Effector memory CD8-positive, alpha-beta T cell (primary cell): ENCODE results near the gene STRN.

ENCODE experiments used
- ATAC-seq: fragments of 150-1000 bp; cut with Tn5 transposase; replicated peaks from 2 replicates; pipeline ENCODE4 v1.10.0; 2021; ENCODE audit warnings: mild to moderate bottlenecking, moderate library complexity
- DNase-seq, 3 experiments: peaks; one replicate each; pipeline ENCODE4 v3.0.0; 2021
- H3K27ac Mint-ChIP-seq, 2 donors: one replicate each; pipeline ENCODE4 v1.8.0; 2022; ENCODE audit warnings: mild to moderate bottlenecking in 2 of 2, mixed read lengths in 2 of 2, moderate library complexity in 2 of 2
- H3K27me3 Mint-ChIP-seq, 2 donors: one replicate each; pipeline ENCODE4 v1.8.0; 2022; ENCODE audit warnings: mixed read lengths in 2 of 2
- H3K36me3 Mint-ChIP-seq: one replicate; pipeline ENCODE4 v1.8.0; 2022; ENCODE audit warnings: mild to moderate bottlenecking, moderate library complexity, mixed read lengths; ENCODE audit not compliant: insufficient read depth
- H3K4me1 Mint-ChIP-seq, 2 donors: one replicate each; pipeline ENCODE4 v1.8.0; 2022; ENCODE audit warnings: low read depth in 2 of 2, mixed read lengths in 2 of 2
- H3K4me3 Mint-ChIP-seq, 2 donors: one replicate each; pipeline ENCODE4 v1.8.0; 2022; ENCODE audit warnings: mild to moderate bottlenecking in 2 of 2, mixed read lengths in 2 of 2, moderate library complexity in 2 of 2
- H3K9me3 Mint-ChIP-seq, 2 donors: one replicate each; pipeline ENCODE4 v1.8.0; 2022; ENCODE audit warnings: mixed read lengths in 2 of 2

Gene STRN

DNA sequence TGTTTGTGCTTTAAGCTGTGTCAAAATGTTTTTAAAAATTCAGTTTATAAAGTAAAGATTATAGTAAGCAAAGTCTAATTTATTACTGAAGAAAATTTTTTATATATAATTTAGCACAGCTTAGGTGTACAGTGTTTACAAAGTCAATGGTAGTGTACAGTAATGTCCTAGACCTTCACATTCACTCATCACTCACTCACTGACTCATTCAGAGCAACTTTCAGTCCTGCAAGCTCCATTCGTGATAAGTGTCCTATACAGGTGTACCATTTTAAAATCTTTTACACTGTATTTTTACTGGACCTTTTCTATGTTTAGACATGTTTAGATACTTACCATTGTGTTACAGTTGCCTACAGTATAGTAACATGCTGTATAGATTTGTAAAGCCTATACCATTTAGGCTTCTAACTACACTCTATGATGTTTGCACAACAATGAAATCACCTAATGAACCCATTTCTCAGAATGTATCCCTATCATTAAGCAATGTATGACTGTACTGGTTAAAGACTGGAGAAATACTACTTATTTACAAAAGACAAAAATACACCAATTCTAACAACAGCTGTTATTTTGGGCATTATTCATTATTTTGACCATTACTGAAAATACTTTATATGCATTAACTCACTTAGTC, 95.1 kb downstream of the STRN start:
- Mint-ChIP-seq H3K36me3 (peaks cover 45% of the 10 kb centered on the region), H3K4me3 (no peak overlapping the region), H3K27me3 (no peaks in the 10 kb centered on the region), H3K9me3 (no peaks in the 10 kb centered on the region), H3K4me1 (peaks cover 0 to 10% of the 10 kb centered on the region in 2 donors), H3K27ac (no peak overlapping the region)
- DNase-seq (no peak), ATAC-seq (no peak)

DNA sequence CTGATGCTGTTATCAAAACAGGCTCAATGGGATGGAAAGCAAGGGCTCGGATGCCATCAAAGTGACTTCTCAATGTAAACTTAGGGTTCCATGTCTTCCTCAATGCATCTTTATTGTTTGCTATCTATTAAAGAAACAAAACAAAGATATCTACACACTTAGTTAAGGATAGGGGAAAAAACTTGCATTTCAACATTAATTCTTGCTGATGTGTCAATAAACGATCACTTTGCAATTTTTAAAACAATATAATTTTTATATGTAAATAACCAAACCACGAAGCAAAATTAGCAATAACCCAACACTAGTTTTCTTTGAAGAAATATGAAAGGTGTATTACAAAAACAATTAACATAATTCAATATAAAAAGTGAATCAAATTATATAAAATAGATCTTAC, 96.7 kb downstream of the STRN start:
- H3K4me3 Mint-ChIP-seq: no peak overlapping the region
- DNase-seq: no peak
- peaks cover 41% of the 10 kb centered on the region for H3K36me3 Mint-ChIP-seq
- no peak for ATAC-seq
- H3K9me3 Mint-ChIP-seq: no peaks in the 10 kb centered on the region
- peaks cover 0 to 10% of the 10 kb centered on the region in 2 donors for H3K4me1 Mint-ChIP-seq
- no peaks in the 10 kb centered on the region for H3K27me3 Mint-ChIP-seq
- H3K27ac Mint-ChIP-seq: no peak overlapping the region

DNA sequence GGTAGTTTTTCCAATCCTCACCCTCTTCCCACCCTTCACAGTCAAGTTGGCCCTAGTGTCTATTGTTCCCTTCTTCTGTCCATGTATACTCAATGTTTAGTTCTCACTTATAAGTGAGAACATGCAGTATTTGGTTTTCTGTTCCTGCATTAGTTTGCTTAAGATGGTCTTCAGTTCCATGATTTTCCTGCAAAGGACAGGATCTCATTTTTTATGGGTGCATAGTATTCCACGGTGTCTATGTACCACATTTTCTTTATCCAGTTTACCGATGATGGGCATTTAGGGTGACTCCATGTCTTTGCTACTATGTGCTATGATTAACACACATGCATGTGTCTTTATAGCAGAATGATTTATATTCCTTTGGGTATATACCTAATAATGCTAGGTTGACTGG, 104.4 kb downstream of the STRN start:
- ATAC-seq (no peak), DNase-seq (no peak)
- Mint-ChIP-seq H3K36me3 (peaks cover 26% of the 10 kb centered on the region), H3K27me3 (no peaks in the 10 kb centered on the region), H3K4me1 (peaks cover 1 to 12% of the 10 kb centered on the region in 2 donors), H3K9me3 (no peaks in the 10 kb centered on the region), H3K4me3 (no peak overlapping the region), H3K27ac (no peak overlapping the region)

DNA sequence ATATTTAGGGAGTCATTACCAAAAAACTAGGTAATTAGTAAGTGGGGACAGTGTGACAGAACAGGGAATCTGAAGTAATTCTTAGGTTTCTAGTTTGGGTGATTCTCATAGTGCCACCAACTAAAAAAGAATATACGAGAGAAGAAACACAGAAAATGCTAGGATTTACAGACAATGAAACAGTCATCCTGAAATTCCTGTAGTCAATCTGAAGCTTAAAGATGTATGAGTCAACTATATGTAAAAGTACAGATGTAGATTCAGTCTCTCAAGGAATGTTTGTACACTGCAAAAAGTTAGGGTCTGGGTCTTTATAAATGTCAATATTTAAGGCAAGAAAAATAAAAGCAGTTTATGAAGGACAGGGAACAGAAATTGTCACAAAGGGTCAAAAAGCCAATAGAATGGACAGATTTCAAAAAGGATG, 107.0 kb downstream of the STRN start:
- ATAC-seq (no peak), DNase-seq (no peak)
- H3K27ac Mint-ChIP-seq: peak overlapping the region; percentile 9 to 86
- H3K27me3 Mint-ChIP-seq: no peaks in the 10 kb centered on the region
- H3K36me3 Mint-ChIP-seq: peaks cover 14% of the 10 kb centered on the region
- H3K4me3 Mint-ChIP-seq: no peak overlapping the region
- no peaks in the 10 kb centered on the region for H3K9me3 Mint-ChIP-seq
- H3K4me1 Mint-ChIP-seq: peaks cover 1 to 12% of the 10 kb centered on the region in 2 donors

DNA sequence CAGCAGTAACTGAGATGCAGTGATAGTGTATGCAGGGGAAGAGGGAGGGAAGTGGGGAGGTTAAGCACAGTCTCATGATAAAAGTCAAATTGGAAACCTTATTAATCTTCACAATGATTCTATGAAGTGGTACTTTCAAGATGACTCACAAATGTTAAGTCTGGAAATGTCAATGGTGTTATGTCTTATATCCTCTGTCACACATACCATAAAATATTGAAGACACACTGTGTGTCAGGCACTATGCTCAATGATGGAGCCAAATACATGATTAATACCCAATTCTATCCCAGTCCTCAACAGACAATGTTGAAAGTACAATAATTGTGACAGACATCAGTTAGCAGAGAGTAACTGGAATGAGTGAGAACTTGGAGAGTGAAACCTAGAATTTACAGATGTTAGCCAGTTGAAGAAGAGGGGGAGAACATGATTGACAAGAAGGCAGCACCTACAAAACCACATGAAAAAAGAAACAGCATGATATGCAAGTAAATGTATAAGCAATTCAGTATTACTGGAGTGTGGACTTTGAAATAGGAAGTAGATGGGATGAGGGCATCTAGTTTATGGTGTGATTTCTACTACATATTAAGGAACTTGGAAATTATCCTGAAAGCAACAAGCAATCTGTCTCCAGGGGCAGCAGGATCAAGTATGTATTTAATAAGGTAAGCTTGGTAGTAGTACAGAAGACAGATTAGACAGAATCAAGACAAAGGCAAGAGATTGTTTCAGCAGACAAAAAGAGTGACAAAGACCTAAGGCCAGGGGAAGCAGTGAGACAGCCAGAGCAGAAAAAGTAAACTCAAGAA, 107.6 kb downstream of the STRN start:
- DNase-seq: no peak
- ATAC-seq: no peak
- Mint-ChIP-seq H3K4me1 (peaks cover 1 to 12% of the 10 kb centered on the region in 2 donors), H3K9me3 (no peaks in the 10 kb centered on the region), H3K27ac (peak overlapping the region; percentile 9 to 86), H3K4me3 (no peak overlapping the region), H3K36me3 (peaks cover 18% of the 10 kb centered on the region), H3K27me3 (no peaks in the 10 kb centered on the region)

DNA sequence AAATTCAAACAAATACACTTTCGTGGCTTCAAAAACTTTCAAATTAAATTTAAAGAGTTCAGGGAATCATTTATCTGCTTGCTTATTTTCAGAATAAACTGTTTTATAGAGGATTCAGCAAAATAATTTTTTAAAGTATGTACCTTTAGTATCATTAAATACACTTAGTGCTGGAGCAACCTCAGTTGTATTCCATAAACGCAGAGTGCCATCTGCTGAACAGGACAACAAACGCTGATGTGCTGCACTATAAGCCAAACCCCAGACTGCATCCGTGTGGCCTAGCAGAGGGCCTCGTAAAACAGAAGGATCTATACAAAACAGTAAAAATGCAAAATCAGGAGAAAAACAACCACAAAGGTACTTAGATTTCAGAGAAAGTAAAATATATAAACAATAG, 108.6 kb downstream of the STRN start:
- no peak for DNase-seq

DNA sequence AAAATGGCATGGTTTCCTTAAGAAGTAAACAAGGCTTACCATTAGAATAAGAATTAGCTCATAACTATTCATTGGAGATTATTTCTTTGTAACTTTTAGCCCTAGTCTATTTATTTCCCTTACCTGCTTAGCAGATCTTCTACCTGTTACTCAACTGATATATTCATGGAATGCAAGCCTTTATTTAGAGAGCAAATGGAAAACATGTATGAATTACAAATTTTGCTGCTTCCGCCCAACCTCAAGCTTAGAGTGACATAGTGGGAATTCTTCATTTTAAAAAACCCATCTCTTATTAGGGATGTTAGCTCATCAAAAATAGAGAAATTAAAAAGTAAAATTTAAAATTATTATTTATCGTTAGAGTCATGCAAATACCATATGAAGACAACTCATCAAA, 110.9 kb downstream of the STRN start:
- Mint-ChIP-seq H3K27ac (no peak overlapping the region), H3K27me3 (no peaks in the 10 kb centered on the region), H3K9me3 (no peaks in the 10 kb centered on the region), H3K36me3 (peaks cover 47% of the 10 kb centered on the region), H3K4me1 (peaks cover 1 to 12% of the 10 kb centered on the region in 2 donors), H3K4me3 (no peak overlapping the region)
- ATAC-seq: no peak
- no peak for DNase-seq

More for the DNA sequence above, 108.6 kb downstream of the STRN start:
- peak overlapping the region in 1 of 2 donors; percentile 86 for H3K27ac Mint-ChIP-seq
- H3K4me3 Mint-ChIP-seq: no peak overlapping the region
- H3K36me3 Mint-ChIP-seq: peaks cover 28% of the 10 kb centered on the region
- no peak for ATAC-seq
- H3K4me1 Mint-ChIP-seq: peaks cover 1 to 12% of the 10 kb centered on the region in 2 donors
- no peaks in the 10 kb centered on the region for H3K27me3 Mint-ChIP-seq
- H3K9me3 Mint-ChIP-seq: no peaks in the 10 kb centered on the region

DNA sequence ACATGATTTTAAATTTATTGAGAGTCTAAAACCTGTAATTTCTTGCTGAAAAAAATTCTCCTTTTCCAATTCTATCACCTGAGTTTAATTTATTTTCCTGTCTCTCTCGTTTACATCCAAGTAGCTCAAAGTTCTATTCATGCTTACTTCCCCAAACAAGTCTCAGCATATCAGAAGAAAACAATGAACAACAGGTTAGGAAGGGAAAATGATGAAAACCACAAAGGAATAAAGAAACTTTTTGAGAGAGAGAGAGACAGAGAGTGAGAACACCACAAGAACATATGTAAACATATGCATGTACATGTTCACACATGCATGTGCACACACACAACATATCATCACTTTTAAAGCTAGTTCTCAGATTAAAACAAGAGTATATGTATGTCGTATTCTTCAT, 112.1 kb downstream of the STRN start:
- Mint-ChIP-seq H3K4me1 (peaks cover 1 to 7% of the 10 kb centered on the region in 2 donors), H3K27me3 (no peaks in the 10 kb centered on the region), H3K36me3 (peaks cover 55% of the 10 kb centered on the region), H3K27ac (no peak overlapping the region), H3K9me3 (no peaks in the 10 kb centered on the region), H3K4me3 (no peak overlapping the region)
- ATAC-seq (no peak), DNase-seq (no peak)

DNA sequence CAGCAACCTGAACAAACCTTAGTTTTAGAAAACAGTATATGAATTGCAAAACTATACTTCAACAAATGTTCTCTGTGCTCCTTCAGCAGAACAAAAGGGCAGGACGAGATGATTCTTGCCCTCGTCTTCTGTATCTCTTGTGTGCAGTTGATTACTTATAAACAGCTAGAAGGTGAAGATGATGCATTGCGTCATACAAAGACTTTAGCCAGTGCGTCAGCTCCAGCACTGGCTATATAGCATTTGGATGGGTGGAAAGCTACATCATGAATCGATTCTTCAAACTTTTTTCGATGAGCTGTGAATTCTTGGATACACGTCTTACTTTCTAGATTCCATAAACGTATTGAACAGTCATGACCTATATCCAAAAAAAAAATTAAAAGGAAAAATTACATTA, 117.1 kb downstream of the STRN start:
- no peaks in the 10 kb centered on the region for H3K27me3 Mint-ChIP-seq
- ATAC-seq: no peak
- DNase-seq: no peak
- H3K36me3 Mint-ChIP-seq: peaks cover 50% of the 10 kb centered on the region
- no peak overlapping the region for H3K4me3 Mint-ChIP-seq
- H3K4me1 Mint-ChIP-seq: no peaks in the 10 kb centered on the region
- H3K9me3 Mint-ChIP-seq: no peaks in the 10 kb centered on the region
- no peak overlapping the region for H3K27ac Mint-ChIP-seq

DNA sequence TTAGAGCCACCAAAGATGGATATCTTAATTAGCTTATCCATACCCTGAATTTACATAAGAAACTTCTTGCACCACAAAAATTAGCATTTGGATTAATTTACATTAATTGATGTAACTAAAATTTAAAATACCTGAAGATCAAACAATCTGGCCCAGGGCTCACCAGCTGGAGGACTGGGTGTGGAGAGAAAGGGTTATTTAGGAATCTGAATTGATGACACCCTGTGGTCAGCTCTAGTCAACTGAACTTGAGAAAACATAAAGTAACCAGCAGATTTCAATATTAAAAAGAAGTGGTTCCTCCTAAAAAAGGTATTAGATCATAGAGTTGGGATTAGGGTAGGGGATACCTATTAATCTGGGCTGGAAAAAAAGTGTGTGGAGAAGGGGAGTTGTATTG, 122.5 kb downstream of the STRN start:
- DNase-seq: no peak
- no peak overlapping the region for H3K4me3 Mint-ChIP-seq
- peaks cover 9% of the 10 kb centered on the region for H3K36me3 Mint-ChIP-seq
- no peak for ATAC-seq
- peak overlapping the region in 1 of 2 donors; percentile 8 for H3K27ac Mint-ChIP-seq
- H3K9me3 Mint-ChIP-seq: no peaks in the 10 kb centered on the region
- no peaks in the 10 kb centered on the region for H3K27me3 Mint-ChIP-seq
- H3K4me1 Mint-ChIP-seq: no peaks in the 10 kb centered on the region

DNA sequence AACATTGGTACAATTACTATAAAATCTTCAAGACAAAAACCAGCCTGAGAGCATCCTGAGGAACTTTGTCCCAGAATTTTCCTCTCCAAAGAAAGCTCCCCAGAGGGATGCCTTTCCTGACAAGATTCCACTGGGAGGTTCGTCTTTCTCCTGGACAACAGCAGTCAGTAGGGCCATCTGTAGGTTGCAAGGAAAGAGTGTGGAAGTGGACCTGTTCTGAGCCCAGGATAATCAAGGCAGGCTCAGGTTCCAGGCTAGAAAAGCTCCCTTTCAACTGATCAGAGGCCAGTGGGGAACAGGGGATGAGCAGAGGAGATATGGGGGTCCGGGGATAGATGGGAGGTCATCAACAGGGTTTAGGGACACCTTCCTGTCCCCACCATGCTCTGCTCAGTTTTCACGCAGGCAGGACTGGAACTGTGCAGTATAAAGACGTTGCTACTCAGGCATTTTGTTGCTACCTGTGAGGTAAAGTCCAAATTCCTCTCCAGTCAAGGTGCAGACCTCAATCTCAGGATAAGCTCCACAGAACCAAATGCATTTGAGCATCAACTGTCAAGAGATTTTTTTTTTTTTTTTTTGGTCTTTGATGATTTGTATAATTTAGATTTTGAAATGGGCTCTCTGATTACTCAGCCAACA, 126.2 kb downstream of the STRN start:
- H3K9me3 Mint-ChIP-seq: no peaks in the 10 kb centered on the region
- H3K4me3 Mint-ChIP-seq: no peak overlapping the region
- H3K36me3 Mint-ChIP-seq: peaks cover 3% of the 10 kb centered on the region
- H3K27ac Mint-ChIP-seq: no peak overlapping the region
- ATAC-seq: no peak
- no peaks in the 10 kb centered on the region for H3K27me3 Mint-ChIP-seq
- DNase-seq: no peak
- H3K4me1 Mint-ChIP-seq: peaks cover 3 to 4% of the 10 kb centered on the region in 2 donors

DNA sequence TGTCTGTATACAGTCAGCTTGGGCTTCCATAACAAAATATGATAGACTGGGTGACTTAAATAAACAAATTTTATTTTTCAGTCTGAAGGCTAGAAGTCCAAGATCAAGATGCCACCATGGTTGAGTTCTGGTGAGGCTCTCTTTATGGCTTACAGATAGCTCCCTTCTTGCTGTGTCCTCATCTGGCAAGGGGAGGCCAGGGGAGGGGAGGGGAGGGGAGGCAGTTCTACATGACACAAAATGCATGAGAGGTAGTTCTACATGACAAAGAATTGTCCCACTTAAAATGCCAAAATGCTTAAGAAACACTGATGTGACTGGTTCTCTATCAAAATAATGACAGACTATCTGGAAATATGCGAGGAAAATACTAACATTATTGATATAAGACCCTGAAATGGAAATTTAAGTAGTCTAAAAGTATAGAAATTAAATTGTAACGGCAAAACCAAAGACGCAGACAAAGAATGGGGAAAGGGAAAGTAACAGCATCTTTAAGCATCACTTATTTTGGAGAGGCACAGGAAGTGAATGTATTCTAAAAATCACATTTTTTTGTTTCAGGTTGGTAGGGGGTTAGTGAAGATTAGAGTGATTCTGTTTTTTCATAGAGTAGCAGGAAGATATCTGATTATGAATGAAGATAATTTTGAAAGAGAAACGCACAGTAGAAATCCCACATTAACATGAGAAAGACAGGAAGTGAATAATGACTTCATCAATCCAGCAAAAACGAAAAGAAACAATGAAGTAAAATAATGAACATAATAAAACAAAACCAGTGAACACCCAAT, 131.4 kb downstream of the STRN start:
- Mint-ChIP-seq H3K9me3 (no peaks in the 10 kb centered on the region), H3K27ac (peak overlapping the region in 1 of 2 donors; percentile 80), H3K36me3 (peaks cover under 1% of the 10 kb centered on the region), H3K4me3 (peak overlapping the region in 1 of 2 donors; percentile 40), H3K27me3 (no peaks in the 10 kb centered on the region), H3K4me1 (peaks cover 3 to 6% of the 10 kb centered on the region in 2 donors)
- DNase-seq (no peak), ATAC-seq (peak; percentile 72)

DNA sequence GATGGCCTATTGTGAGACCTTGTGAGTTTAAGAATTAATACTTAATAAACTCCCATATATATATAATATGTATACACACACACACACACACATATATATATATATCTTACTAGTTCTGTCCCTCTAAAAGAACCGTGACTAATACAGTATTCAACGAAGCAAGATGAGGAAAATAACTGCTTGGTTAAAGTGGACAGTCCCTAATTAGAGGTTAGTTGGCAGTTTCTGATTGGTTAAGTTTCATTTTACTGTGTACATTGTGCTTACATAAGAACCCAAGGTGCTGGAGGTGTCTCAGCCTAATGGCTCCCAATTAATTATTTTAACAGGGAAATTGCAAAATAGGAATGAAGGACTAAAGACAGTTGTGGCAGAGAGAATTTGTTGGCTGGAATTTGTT, 132.1 kb downstream of the STRN start:
- Mint-ChIP-seq H3K9me3 (no peaks in the 10 kb centered on the region), H3K4me3 (no peak overlapping the region), H3K27me3 (no peaks in the 10 kb centered on the region), H3K36me3 (no peaks in the 10 kb centered on the region), H3K27ac (peak overlapping the region in 1 of 2 donors; percentile 80), H3K4me1 (peaks cover 3 to 6% of the 10 kb centered on the region in 2 donors)
- ATAC-seq: no peak
- no peak for DNase-seq
